Prostate gland (tissue), 2 donors: Measurements from ENCODE around the gene PALLD.

Source experiments
- POLR2A ChIP-seq: fragments of 450-650 bp; IDR thresholded peaks from one replicate; pipeline ENCODE4 v1.6.1; 2016; ENCODE audit warnings: antibody characterized with exemption, mild to moderate bottlenecking
- TF ChIP-seq, protein P1 (sequence below), 4 experiments: fragments of 200-600 bp in 2 of 4; fragments of 450-650 bp in 2 of 4; sonication (generic) in 2 of 4; IDR thresholded peaks; 1 replicate in 3 of 4; 2 replicates in 1 of 4; pipeline ENCODE4 v1.5.1; 2016 to 2019; ENCODE audit warnings: antibody characterized with exemption in 4 of 4, mild to moderate bottlenecking in 2 of 4, moderate library complexity in 2 of 4

DNA sequence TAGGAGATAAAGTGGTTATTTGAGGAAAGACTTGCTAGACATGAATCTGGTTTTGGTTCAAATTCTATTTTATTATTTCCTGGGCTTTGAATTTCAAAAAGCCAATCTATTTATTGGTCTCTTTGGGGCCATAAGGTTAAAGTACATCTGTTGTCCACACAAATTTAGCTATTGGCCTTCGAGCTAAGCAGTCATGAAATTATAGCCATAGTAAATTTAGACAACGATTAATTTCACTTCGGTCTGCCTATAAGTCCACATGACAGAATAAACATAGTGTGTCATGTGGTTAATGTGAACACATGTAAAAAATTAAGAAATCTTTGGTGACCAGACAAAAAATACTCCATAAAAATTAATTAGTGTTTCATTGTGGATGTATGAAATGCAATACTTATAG, 161.9 kb downstream of the PALLD start:
- TF ChIP-seq, protein P1, sequence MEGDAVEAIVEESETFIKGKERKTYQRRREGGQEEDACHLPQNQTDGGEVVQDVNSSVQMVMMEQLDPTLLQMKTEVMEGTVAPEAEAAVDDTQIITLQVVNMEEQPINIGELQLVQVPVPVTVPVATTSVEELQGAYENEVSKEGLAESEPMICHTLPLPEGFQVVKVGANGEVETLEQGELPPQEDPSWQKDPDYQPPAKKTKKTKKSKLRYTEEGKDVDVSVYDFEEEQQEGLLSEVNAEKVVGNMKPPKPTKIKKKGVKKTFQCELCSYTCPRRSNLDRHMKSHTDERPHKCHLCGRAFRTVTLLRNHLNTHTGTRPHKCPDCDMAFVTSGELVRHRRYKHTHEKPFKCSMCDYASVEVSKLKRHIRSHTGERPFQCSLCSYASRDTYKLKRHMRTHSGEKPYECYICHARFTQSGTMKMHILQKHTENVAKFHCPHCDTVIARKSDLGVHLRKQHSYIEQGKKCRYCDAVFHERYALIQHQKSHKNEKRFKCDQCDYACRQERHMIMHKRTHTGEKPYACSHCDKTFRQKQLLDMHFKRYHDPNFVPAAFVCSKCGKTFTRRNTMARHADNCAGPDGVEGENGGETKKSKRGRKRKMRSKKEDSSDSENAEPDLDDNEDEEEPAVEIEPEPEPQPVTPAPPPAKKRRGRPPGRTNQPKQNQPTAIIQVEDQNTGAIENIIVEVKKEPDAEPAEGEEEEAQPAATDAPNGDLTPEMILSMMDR (IDR thresholded peaks at IDR 0.05), result no peak
- no peak for TF ChIP-seq POLR2A
